ENCODE data around the gene WNT8B. TPM values are rescaled to one million over a fixed set of nuclear protein-coding genes. Genes with fewer than 3 reads are reported as not detected.

The WNT8B gene
- total RNA-seq, 5 donors from 2014 or later (not counting 1 experiment from before 2014, with no cell fraction given), result 0.20 to 0.23 TPM; not detected in 3

DNA sequence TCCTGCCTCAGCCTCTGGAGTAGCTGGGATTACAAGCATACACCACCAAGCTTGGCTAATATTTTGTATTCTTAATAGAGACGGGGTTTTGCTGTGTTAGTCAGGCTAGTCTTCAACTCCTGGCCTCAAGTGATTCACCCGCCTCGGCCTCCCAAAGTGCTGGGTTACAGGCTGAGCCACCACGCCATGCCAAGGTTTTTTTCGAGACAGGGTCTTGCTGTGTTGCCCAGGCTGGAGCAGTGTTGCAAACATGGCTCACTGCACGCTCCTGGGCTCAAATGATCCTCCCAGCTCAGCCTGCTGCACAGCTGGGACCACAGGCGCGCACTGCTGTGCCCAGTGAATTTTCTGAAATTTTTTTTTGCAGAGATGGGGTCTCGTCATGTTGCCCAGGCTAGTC is 60.1 kb downstream of the WNT8B start:
- Mint-ChIP-seq H3K4me1 (peaks cover 28 to 33% (median 28%) of the 10 kb centered on the region in 3 donors), H3K27ac (no peak overlapping the region), H3K4me3 (no peak overlapping the region), H3K9me3 (no peaks in the 10 kb centered on the region), H3K36me3 (peaks cover 29% of the 10 kb centered on the region), H3K27me3 (no peaks in the 10 kb centered on the region)
- H3K36me3 ChIP-seq (ENCODE audit: control insufficient read depth in 2 of 2, extremely low read depth in 1 of 2, insufficient read depth in 1 of 2, low read length in 1 of 2), result peaks cover 2 to 43% of the 10 kb centered on the region in 2 donors
- DNase-seq (no peak), ATAC-seq (replicated peaks in 1 of 4) (no peak)
- no peak overlapping the region for H3K4me3 ChIP-seq (ENCODE audit: control insufficient read depth in 1 of 2, extremely low read depth in 1 of 2, low read length in 1 of 2)
- H3K27me3 ChIP-seq (replicated peaks in 1 of 2; ENCODE audit: control insufficient read depth in 2 of 2, extremely low read depth in 1 of 2, insufficient read depth in 2 of 2, low read length in 1 of 2), result no peaks in the 10 kb centered on the region
- POLR2A ChIA-PET, result interaction anchor here (1.0 kb wide), 2 partner anchors 12 to 13 kb away, joined by 3 to 4 read pairs; partner anchors contain the start of gene HIF1AN (in 1 of the 2)
- H3K9me3 ChIP-seq, result no peaks in the 10 kb centered on the region
- peaks cover 11 to 14% of the 10 kb centered on the region in 2 experiments for H3K4me1 ChIP-seq (ENCODE audit: control insufficient read depth in 1 of 2, extremely low read depth in 1 of 2, insufficient read depth in 2 of 2, low read length in 2 of 2)
- H3K27ac ChIP-seq (ENCODE audit: low read length), result no peak overlapping the region
- CTCF ChIA-PET, result interaction anchor here in 1 of 2 donors (0.6 to 2.1 kb wide), 2 partner anchors 12 to 20 kb away, joined by 3 to 15 read pairs; no protein-coding TSS in a partner anchor
- over 99% methylated on average over 7 of the region's 9 CpGs for WGBS (ENCODE audit: insufficient coverage)

DNA sequence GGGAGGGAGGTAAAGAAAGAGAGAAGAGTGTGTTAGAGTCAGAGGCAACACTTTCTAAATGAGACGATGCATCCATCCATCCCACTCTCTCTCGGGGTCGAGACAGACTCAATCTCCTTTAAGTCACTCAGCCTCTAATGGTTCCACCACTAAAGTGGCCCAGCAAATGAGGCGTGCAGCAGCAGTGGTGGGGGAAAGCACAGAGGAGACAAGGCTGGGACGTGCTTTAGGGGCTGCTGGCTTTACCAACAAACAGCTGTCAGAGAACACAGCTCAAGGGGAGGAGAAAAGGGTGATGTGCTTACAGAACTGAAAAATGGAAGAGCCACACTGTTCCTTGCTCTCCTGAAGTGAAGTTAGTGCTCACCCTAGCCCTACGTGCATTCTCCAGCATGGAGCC is 61.4 kb downstream of the WNT8B start:
- Histone ChIP-seq H3K27me3 (replicated peaks in 1 of 2; ENCODE audit: control insufficient read depth in 2 of 2, extremely low read depth in 1 of 2, insufficient read depth in 2 of 2, low read length in 1 of 2) (no peaks in the 10 kb centered on the region), H3K27ac (ENCODE audit: low read length) (no peak overlapping the region), H3K36me3 (ENCODE audit: control insufficient read depth in 2 of 2, extremely low read depth in 1 of 2, insufficient read depth in 1 of 2, low read length in 1 of 2) (peaks cover 2 to 43% of the 10 kb centered on the region in 2 donors), H3K9me3 (no peaks in the 10 kb centered on the region), H3K4me1 (ENCODE audit: control insufficient read depth in 1 of 2, extremely low read depth in 1 of 2, insufficient read depth in 2 of 2, low read length in 2 of 2) (peaks cover 13 to 21% of the 10 kb centered on the region in 2 experiments), H3K4me3 (ENCODE audit: control insufficient read depth in 1 of 2, extremely low read depth in 1 of 2, low read length in 1 of 2) (no peak overlapping the region)
- Mint-ChIP-seq H3K4me1 (peaks cover 26 to 34% (median 28%) of the 10 kb centered on the region in 3 donors), H3K27me3 (no peaks in the 10 kb centered on the region), H3K36me3 (peaks cover 29% of the 10 kb centered on the region), H3K27ac (peak overlapping the region in 1 of 2 donors; percentile 48), H3K4me3 (no peak overlapping the region), H3K9me3 (no peaks in the 10 kb centered on the region)
- POLR2A ChIA-PET, result no interaction called here
- WGBS (ENCODE audit: insufficient coverage), result 80% methylated on average over 1 of the region's 6 CpGs
- ATAC-seq (replicated peaks in 1 of 4), result no peak
- DNase-seq, result no peak
- CTCF ChIA-PET, result interaction anchor here in 1 of 2 donors (0.5 to 0.9 kb wide), 2 partner anchors 15 to 514 kb away, joined by 3 to 4 read pairs; no protein-coding TSS in a partner anchor

DNA sequence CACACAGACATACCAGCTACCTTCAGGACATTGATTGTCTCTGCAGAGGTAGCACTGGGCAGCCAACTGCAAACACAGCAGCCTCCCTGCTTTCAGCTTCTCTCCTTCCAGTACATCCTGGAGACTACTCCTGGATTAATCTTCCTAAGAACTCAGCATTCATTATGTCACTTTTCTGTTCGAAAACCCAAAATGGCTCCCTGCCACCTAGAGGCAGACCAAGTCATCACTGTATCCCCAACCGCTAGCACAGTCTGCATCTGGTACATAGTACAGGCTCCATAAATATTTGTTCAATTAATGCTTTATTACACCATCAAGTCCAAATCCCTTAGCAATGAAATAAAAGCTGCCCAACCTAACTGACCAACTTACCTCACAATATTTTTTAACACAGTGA is 61.8 kb downstream of the WNT8B start:
- no peak for ATAC-seq (replicated peaks in 1 of 4)
- Histone ChIP-seq H3K27ac (ENCODE audit: low read length) (no peak overlapping the region), H3K4me3 (ENCODE audit: control insufficient read depth in 1 of 2, extremely low read depth in 1 of 2, low read length in 1 of 2) (no peak overlapping the region), H3K9me3 (no peaks in the 10 kb centered on the region), H3K36me3 (ENCODE audit: control insufficient read depth in 2 of 2, extremely low read depth in 1 of 2, insufficient read depth in 1 of 2, low read length in 1 of 2) (peaks cover 2 to 43% of the 10 kb centered on the region in 2 donors), H3K27me3 (replicated peaks in 1 of 2; ENCODE audit: control insufficient read depth in 2 of 2, extremely low read depth in 1 of 2, insufficient read depth in 2 of 2, low read length in 1 of 2) (no peaks in the 10 kb centered on the region), H3K4me1 (ENCODE audit: control insufficient read depth in 1 of 2, extremely low read depth in 1 of 2, insufficient read depth in 2 of 2, low read length in 2 of 2) (peaks cover 12 to 20% of the 10 kb centered on the region in 2 experiments)
- Mint-ChIP-seq H3K4me1 (peaks cover 28 to 36% (median 29%) of the 10 kb centered on the region in 3 donors), H3K4me3 (no peak overlapping the region), H3K27ac (peak overlapping the region in 1 of 2 donors; percentile 64), H3K27me3 (no peaks in the 10 kb centered on the region), H3K9me3 (no peaks in the 10 kb centered on the region), H3K36me3 (peaks cover 29% of the 10 kb centered on the region)
- ChIA-PET POLR2A (no interaction called here), CTCF (interaction anchor here in 1 of 2 donors (0.5 to 3.7 kb wide), 3 partner anchors 11 to 514 kb away, joined by 3 to 20 read pairs (median 4); partner anchors contain the start of gene HIF1AN)
- 85% methylated on average over 2 of the region's 2 CpGs for WGBS (ENCODE audit: insufficient coverage)
- no peak for DNase-seq

DNA sequence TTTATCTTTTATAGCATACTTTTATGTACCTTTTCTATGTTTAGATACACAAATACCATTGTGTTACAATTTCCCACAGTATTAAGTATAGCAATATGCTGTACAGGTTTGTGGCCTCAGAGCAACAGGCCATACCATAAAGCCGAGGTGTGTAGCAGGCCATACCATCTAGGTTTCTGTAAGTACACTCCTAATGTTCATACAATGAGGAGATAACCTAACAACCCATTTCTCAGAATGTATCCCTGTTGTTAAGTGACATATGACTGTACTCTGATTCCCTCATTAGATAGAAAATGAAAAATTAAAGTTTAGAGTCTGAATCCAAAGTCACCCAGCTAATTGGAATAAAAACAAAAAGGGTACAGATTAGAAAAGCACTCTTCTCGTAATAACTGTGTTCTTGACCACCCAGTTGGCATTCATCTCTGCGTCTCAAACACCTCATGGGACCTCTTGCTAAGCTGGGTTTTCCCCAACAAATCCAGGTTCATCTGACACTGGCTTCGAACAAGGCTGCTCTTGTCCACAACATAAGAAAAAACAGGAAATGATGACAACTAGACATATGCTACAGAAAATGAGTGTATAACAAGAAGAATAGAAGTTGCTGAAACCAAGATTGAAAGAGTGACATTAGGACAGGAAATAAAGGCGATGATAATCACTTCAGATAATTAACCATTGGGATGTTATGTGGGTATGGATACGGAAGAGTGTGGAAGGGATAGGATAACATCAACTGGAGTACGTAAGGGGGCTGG is 65.5 kb downstream of the WNT8B start:
- Histone ChIP-seq H3K27me3 (replicated peaks in 1 of 2; ENCODE audit: control insufficient read depth in 2 of 2, extremely low read depth in 1 of 2, insufficient read depth in 2 of 2, low read length in 1 of 2) (no peaks in the 10 kb centered on the region), H3K27ac (ENCODE audit: low read length) (peak overlapping the region; percentile 70), H3K4me3 (ENCODE audit: control insufficient read depth in 1 of 2, extremely low read depth in 1 of 2, low read length in 1 of 2) (peak overlapping the region; percentile 90 to 95), H3K36me3 (ENCODE audit: control insufficient read depth in 2 of 2, extremely low read depth in 1 of 2, insufficient read depth in 1 of 2, low read length in 1 of 2) (peaks cover 2 to 38% of the 10 kb centered on the region in 2 donors), H3K9me3 (no peaks in the 10 kb centered on the region), H3K4me1 (ENCODE audit: control insufficient read depth in 1 of 2, extremely low read depth in 1 of 2, insufficient read depth in 2 of 2, low read length in 2 of 2) (peaks cover 16 to 27% of the 10 kb centered on the region in 2 experiments)
- Mint-ChIP-seq H3K4me1 (peaks cover 34 to 44% (median 37%) of the 10 kb centered on the region in 3 donors), H3K4me3 (peak overlapping the region; percentile 87 to 100 (median 99)), H3K27me3 (no peaks in the 10 kb centered on the region), H3K9me3 (no peaks in the 10 kb centered on the region), H3K27ac (peak overlapping the region; percentile 99), H3K36me3 (peaks cover 29% of the 10 kb centered on the region)
- DNase-seq (peak in 1 of 35 experiments; percentile 56), ATAC-seq (replicated peaks in 1 of 4) (peak in 2 of 4 experiments; percentile 4 to 51)
- POLR2A ChIA-PET, result interaction anchor here in 1 of 2 donors (0.5 to 0.6 kb wide), 2 partner anchors 7 to 16 kb away, joined by 4 to 5 read pairs; partner anchors contain the start of gene HIF1AN
- WGBS (ENCODE audit: insufficient coverage), result 71% methylated on average over 1 of the region's 7 CpGs
- CTCF ChIA-PET, result interaction anchor here (0.5 to 3.7 kb wide), 6 partner anchors 8 to 46 kb away, joined by 3 to 20 read pairs (median 4); partner anchors contain the start of gene HIF1AN (in 2 of the 2)

DNA sequence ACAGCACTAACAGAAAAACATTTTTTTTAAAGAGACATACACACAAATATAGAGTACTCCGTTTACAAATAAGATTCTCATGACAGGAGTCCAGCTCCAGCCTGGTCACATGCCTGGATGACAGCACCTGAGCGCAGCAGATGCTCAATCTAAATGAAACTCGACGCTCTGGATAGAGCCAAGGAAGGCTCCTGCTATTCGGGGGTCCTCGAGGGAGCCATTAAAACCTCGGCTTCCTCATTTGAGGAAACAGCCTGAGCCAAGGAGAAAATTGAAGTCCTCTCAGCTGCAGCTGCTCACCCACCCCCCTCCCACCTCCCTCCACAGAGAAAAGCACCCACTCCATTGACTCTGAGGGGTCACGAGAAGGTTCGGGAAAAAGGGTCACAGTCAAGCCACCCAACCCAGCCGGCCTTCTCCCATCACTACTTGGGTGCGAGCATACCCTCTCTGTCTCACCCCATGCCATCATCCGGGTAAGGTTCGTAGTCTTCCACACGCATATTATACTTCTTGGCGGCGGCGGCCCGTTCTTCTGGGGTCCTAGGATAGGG is 66.2 kb downstream of the WNT8B start:
- Histone ChIP-seq H3K9me3 (no peaks in the 10 kb centered on the region), H3K27ac (ENCODE audit: low read length) (peak overlapping the region; percentile 70), H3K4me1 (ENCODE audit: control insufficient read depth in 1 of 2, extremely low read depth in 1 of 2, insufficient read depth in 2 of 2, low read length in 2 of 2) (peaks cover 16 to 27% of the 10 kb centered on the region in 2 experiments), H3K36me3 (ENCODE audit: control insufficient read depth in 2 of 2, extremely low read depth in 1 of 2, insufficient read depth in 1 of 2, low read length in 1 of 2) (peaks cover 0 to 32% of the 10 kb centered on the region in 2 donors), H3K4me3 (ENCODE audit: control insufficient read depth in 1 of 2, extremely low read depth in 1 of 2, low read length in 1 of 2) (peak overlapping the region; percentile 90 to 95), H3K27me3 (replicated peaks in 1 of 2; ENCODE audit: control insufficient read depth in 2 of 2, extremely low read depth in 1 of 2, insufficient read depth in 2 of 2, low read length in 1 of 2) (no peaks in the 10 kb centered on the region)
- DNase-seq (no peak), ATAC-seq (replicated peaks in 1 of 4) (peak; percentile 4 to 38 (median 32))
- WGBS (ENCODE audit: insufficient coverage), result under 1% methylated on average over 18 of the region's 18 CpGs
- Mint-ChIP-seq H3K36me3 (peaks cover 23% of the 10 kb centered on the region), H3K27ac (peak overlapping the region; percentile 99), H3K9me3 (no peaks in the 10 kb centered on the region), H3K4me1 (peaks cover 33 to 44% (median 37%) of the 10 kb centered on the region in 3 donors), H3K4me3 (peak overlapping the region; percentile 87 to 100 (median 99)), H3K27me3 (no peaks in the 10 kb centered on the region)
- ChIA-PET POLR2A (no interaction called here), CTCF (interaction anchor here in 1 of 2 donors (0.6 to 3.1 kb wide), 3 partner anchors 10 to 47 kb away, joined by 3 to 13 read pairs (median 4); no protein-coding TSS in a partner anchor)

All from T-cell (primary cell).